HepG2 (cell line): ENCODE results near the gene GPR17. TPM values are rescaled to one million over a fixed set of nuclear protein-coding genes. Genes with fewer than 3 reads are reported as not detected.

ENCODE experiments used
- DPF2 ChIP-seq: sonication (generic); formaldehyde crosslinking; IDR thresholded peaks from 2 replicates; pipeline ENCODE4 v1.4.0; 2020; ENCODE audit warnings: mild to moderate bottlenecking, low read depth, missing genetic modification reagents, borderline replicate concordance
- DR1 ChIP-seq: sonication (generic); formaldehyde crosslinking; IDR thresholded peaks from 2 replicates; pipeline ENCODE4 v1.8.0; 2021; ENCODE audit warnings: mild to moderate bottlenecking, missing genetic modification reagents, inconsistent platforms
- GATA4 ChIP-seq: sonication (generic); IDR thresholded peaks from 2 replicates; pipeline ENCODE4 v1.6.1; 2016; ENCODE audit warnings: antibody characterized with exemption, low read depth, borderline replicate concordance
- HDAC6 ChIP-seq: fragments of 200-600 bp; sonication (generic); IDR thresholded peaks from 2 replicates; pipeline ENCODE4 v1.7.0; 2017; ENCODE audit warnings: mild to moderate bottlenecking, antibody characterized with exemption, low read length, low read depth
- HMGA1 ChIP-seq: sonication (generic); formaldehyde crosslinking; conservative IDR thresholded peaks from 2 replicates; pipeline ENCODE4 v1.4.0; 2020; ENCODE audit warnings: missing genetic modification reagents
- HOXA9 ChIP-seq: sonication (generic); formaldehyde crosslinking; IDR thresholded peaks from 2 replicates; pipeline ENCODE4 v1.8.1; 2022; ENCODE audit warnings: missing genetic modification reagents, mild to moderate bottlenecking, moderate library complexity, borderline replicate concordance
- IKZF1 ChIP-seq: fragments of 450-650 bp; IDR thresholded peaks from 2 replicates; pipeline ENCODE4 v1.7.1; 2016
- IRF2 ChIP-seq: IDR thresholded peaks from 2 replicates; pipeline ENCODE4 v1.6.1; 2018; ENCODE audit warnings: missing genetic modification reagents, missing compliant biosample characterization
- ISL2 ChIP-seq: sonication (generic); formaldehyde crosslinking; IDR thresholded peaks from 2 replicates; pipeline ENCODE4 v1.5.0; 2020; ENCODE audit warnings: missing genetic modification reagents
- KDM5A ChIP-seq: fragments of 200-600 bp; sonication (generic); IDR thresholded peaks from 2 replicates; pipeline ENCODE4 v1.7.0; 2018; ENCODE audit warnings: antibody characterized with exemption, mild to moderate bottlenecking, low read length, borderline replicate concordance
- KLF11 ChIP-seq: IDR thresholded peaks from 2 replicates; pipeline ENCODE4 v1.6.1; 2016; ENCODE audit warnings: missing compliant biosample characterization
- KLF6 ChIP-seq: IDR thresholded peaks from 2 replicates; pipeline ENCODE4 v1.8.0; 2016; ENCODE audit warnings: missing biosample characterization, missing genetic modification reagents
- RFX1 ChIP-seq: fragments of 450-650 bp; IDR thresholded peaks from 2 replicates; pipeline ENCODE4 v1.6.1; 2017
- RORA ChIP-seq: sonication (generic); formaldehyde crosslinking; IDR thresholded peaks from 2 replicates; pipeline ENCODE4 v1.5.0; 2020; ENCODE audit warnings: mild to moderate bottlenecking, missing genetic modification reagents, moderate library complexity
- SMYD3 ChIP-seq: sonication (generic); formaldehyde crosslinking; IDR thresholded peaks from 2 replicates; pipeline ENCODE4 v1.8.1; 2023; ENCODE audit warnings: mild to moderate bottlenecking, missing genetic modification reagents
- SRSF1 ChIP-seq: fragments of 200-400 bp; formaldehyde crosslinking; optimal IDR thresholded peaks from 2 replicates; pipeline ENCODE3; 2017; ENCODE audit warnings: mild to moderate bottlenecking, low read depth, low read length, moderate library complexity
- XBP1 ChIP-seq: sonication (generic); formaldehyde crosslinking; IDR thresholded peaks from 2 replicates; pipeline ENCODE4 v1.5.0; 2020; ENCODE audit warnings: missing genetic modification reagents
- ZBTB42 ChIP-seq: sonication (generic); formaldehyde crosslinking; IDR thresholded peaks from 2 replicates; pipeline ENCODE4 v1.5.0; 2020; ENCODE audit warnings: mild to moderate bottlenecking, missing genetic modification reagents
- ZFP82 ChIP-seq: sonication (generic); formaldehyde crosslinking; IDR thresholded peaks from 2 replicates; pipeline ENCODE4 v1.5.1; 2020; ENCODE audit warnings: mild to moderate bottlenecking, missing genetic modification reagents, borderline replicate concordance
- ZFYVE20 ChIP-seq: sonication (generic); formaldehyde crosslinking; IDR thresholded peaks from 2 replicates; pipeline ENCODE4 v1.8.0; 2023; ENCODE audit warnings: low read depth, mild to moderate bottlenecking, moderate library complexity, missing genetic modification reagents, borderline replicate concordance
- ZNF644 ChIP-seq: IDR thresholded peaks from 2 replicates; pipeline ENCODE4 v1.6.1; 2016; ENCODE audit warnings: low read depth
- ZNF775 ChIP-seq: sonication (generic); formaldehyde crosslinking; IDR thresholded peaks from 2 replicates; pipeline ENCODE4 v1.4.0; 2020; ENCODE audit warnings: missing genetic modification reagents, mild to moderate bottlenecking, moderate library complexity, borderline replicate concordance
- ZNF780A ChIP-seq: sonication (generic); formaldehyde crosslinking; IDR thresholded peaks from 2 replicates; pipeline ENCODE4 v1.8.0; 2022; ENCODE audit warnings: mild to moderate bottlenecking, missing genetic modification reagents, moderate library complexity
- ZNF792 ChIP-seq: IDR thresholded peaks from 2 replicates; pipeline ENCODE4 v1.6.1; 2016
- polyA plus RNA-seq, 8 experiments: library from polyadenylated mRNA; depleted of rRNA in 3 of 8; stranded (reverse) in 7 of 8; unstranded in 1 of 8; fragments of >200 nt; fragmentation: Illumina TruSeq in 4 of 8; extraction: Trizol in 4 of 8; gene quantifications; 2 replicates each; pipeline versions ENCODE4 v1.2.1 to v1.2.3, GENCODE V29; 2011 to 2016; ENCODE audit warnings: low read depth in 4 of 8, missing spikeins in 1 of 8, mixed read lengths in 1 of 8; ENCODE audit not compliant: insufficient read depth in 1 of 8
- total RNA-seq, 5 experiments: library from RNA; depleted of rRNA; stranded (reverse); fragments of >200 nt; fragmentation: Illumina TruSeq; extraction: Trizol; gene quantifications; 2 replicates each; pipeline ENCODE4 v1.2.3, GENCODE V29; 2016; ENCODE audit warnings: low read depth in 1 of 5
- TF ChIP-seq, protein P1 (sequence below): sonication (generic); formaldehyde crosslinking; IDR thresholded peaks from 2 replicates; pipeline ENCODE4 v1.4.0; 2020; ENCODE audit warnings: low read depth, mild to moderate bottlenecking, missing genetic modification reagents
- TF ChIP-seq, protein P2 (sequence below): sonication (generic); formaldehyde crosslinking; IDR thresholded peaks from 2 replicates; pipeline ENCODE4 v1.9.0; 2022; ENCODE audit warnings: low read depth, missing genetic modification reagents
- TF ChIP-seq, protein P3 (sequence below): conservative IDR thresholded peaks from 2 replicates; pipeline ENCODE4 v1.6.1; 2018; ENCODE audit warnings: missing genetic modification reagents

Gene GPR17
- total and polyA plus RNA-seq, 2 of the 13 experiments (the other 11 are each of a cell fraction or from before 2014, with no cell fraction given), result not detected

DNA sequence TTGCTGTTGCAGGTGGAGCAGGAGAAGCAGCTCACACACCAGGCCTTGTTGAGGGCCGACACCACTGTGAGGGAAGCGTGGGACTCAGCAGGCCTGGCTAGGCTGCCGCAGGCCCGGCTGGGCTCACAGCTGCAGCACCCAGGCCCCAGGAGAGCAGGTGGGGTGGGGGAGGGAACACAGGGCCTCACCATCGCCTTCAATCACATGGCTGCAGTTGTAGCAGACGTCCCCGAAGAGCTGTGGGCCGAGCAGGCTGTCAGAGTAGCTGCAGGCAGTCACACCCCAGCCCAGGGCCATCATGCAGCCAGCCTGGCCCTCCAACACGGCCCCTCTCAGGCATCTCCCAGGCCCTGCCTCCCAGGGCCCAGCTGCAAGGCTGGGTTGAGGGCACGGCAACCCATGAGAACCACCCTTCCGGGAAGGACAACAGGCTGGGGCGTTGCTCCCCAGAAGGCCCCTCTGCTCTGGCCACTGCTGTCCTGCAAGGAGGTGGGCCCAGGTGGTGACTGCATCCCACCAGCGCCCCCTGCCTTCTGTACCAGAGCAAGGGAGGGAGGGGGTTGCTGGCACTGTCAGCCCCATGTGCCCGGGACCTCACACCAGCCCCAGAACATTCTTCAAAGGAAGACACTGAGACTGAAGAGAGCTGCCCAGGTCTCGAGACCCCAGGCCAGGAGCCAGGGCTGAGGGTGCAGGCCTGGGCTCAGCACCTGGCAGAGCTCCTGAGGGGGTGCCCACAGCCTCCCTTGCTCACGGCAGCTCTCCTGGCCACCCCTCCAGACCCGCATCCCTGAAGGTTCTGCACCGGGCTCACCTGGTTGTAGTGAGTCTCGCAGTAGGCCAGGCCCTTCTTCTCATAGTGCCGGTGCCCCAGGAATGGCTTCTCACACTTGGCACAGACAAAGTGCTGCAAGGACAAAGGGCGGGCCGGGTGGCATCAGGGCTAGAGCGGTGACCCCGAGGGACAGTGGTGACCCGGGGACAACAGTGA lies 5.6 kb upstream of the GPR17 start (continued):
- TF ChIP-seq, protein P1, sequence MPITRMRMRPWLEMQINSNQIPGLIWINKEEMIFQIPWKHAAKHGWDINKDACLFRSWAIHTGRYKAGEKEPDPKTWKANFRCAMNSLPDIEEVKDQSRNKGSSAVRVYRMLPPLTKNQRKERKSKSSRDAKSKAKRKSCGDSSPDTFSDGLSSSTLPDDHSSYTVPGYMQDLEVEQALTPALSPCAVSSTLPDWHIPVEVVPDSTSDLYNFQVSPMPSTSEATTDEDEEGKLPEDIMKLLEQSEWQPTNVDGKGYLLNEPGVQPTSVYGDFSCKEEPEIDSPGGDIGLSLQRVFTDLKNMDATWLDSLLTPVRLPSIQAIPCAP (CRISPR knock-in tag), result no peak
- TF ChIP-seq ZFP82 (CRISPR knock-in tag) (no peak), RFX1 (no peak), HMGA1 (no peak), RORA (CRISPR knock-in tag) (no peak), HOXA9 (no peak), IKZF1 (no peak), ZNF780A (no peak), KLF6 (CRISPR knock-in tag) (no peak), KLF11 (CRISPR knock-in tag) (no peak), GATA4 (no peak), IRF2 (CRISPR knock-in tag) (no peak), ISL2 (no peak), SMYD3 (CRISPR knock-in tag) (no peak), SRSF1 (no peak), XBP1 (CRISPR knock-in tag) (no peak), ZBTB42 (CRISPR knock-in tag) (no peak), ZFYVE20 (CRISPR knock-in tag) (peak; percentile 80; the same call in 1 of the 2 replicates), DR1 (CRISPR knock-in tag) (peak; percentile 67), ZNF644 (CRISPR knock-in tag) (no peak), KDM5A (no peak), DPF2 (CRISPR knock-in tag) (no peak), ZNF775 (no peak), ZNF792 (CRISPR knock-in tag) (no peak), HDAC6 (no peak)
- TF ChIP-seq, protein P2, sequence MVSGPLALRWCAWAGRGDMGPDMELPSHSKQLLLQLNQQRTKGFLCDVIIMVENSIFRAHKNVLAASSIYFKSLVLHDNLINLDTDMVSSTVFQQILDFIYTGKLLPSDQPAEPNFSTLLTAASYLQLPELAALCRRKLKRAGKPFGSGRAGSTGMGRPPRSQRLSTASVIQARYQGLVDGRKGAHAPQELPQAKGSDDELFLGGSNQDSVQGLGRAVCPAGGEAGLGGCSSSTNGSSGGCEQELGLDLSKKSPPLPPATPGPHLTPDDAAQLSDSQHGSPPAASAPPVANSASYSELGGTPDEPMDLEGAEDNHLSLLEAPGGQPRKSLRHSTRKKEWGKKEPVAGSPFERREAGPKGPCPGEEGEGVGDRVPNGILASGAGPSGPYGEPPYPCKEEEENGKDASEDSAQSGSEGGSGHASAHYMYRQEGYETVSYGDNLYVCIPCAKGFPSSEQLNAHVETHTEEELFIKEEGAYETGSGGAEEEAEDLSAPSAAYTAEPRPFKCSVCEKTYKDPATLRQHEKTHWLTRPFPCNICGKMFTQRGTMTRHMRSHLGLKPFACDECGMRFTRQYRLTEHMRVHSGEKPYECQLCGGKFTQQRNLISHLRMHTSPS (CRISPR knock-in tag), result peak; percentile 49; the same call in 1 of the 2 replicates
- TF ChIP-seq, protein P3, sequence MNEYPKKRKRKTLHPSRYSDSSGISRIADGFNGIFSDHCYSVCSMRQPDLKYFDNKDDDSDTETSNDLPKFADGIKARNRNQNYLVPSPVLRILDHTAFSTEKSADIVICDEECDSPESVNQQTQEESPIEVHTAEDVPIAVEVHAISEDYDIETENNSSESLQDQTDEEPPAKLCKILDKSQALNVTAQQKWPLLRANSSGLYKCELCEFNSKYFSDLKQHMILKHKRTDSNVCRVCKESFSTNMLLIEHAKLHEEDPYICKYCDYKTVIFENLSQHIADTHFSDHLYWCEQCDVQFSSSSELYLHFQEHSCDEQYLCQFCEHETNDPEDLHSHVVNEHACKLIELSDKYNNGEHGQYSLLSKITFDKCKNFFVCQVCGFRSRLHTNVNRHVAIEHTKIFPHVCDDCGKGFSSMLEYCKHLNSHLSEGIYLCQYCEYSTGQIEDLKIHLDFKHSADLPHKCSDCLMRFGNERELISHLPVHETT (CRISPR knock-in tag), result no peak
